ENCODE results near the gene ACTL8. TPM values are rescaled to one million over a fixed set of nuclear protein-coding genes. Genes with fewer than 3 reads are reported as not detected.

The ACTL8 gene
- total and polyA plus RNA-seq, 2 donors (not counting 1 experiment from before 2014, with no cell fraction given), result 0.15 TPM; not detected in 1

- TF ChIP-seq, protein P1, sequence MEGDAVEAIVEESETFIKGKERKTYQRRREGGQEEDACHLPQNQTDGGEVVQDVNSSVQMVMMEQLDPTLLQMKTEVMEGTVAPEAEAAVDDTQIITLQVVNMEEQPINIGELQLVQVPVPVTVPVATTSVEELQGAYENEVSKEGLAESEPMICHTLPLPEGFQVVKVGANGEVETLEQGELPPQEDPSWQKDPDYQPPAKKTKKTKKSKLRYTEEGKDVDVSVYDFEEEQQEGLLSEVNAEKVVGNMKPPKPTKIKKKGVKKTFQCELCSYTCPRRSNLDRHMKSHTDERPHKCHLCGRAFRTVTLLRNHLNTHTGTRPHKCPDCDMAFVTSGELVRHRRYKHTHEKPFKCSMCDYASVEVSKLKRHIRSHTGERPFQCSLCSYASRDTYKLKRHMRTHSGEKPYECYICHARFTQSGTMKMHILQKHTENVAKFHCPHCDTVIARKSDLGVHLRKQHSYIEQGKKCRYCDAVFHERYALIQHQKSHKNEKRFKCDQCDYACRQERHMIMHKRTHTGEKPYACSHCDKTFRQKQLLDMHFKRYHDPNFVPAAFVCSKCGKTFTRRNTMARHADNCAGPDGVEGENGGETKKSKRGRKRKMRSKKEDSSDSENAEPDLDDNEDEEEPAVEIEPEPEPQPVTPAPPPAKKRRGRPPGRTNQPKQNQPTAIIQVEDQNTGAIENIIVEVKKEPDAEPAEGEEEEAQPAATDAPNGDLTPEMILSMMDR (conservative IDR thresholded peaks at IDR 0.05 in 1 of 2, IDR thresholded peaks at IDR 0.05 in 1 of 2; ENCODE audit: low read depth in 1 of 2, low read length in 2 of 2), result no peak
- no peak for TF ChIP-seq EZH2 (IDR thresholded peaks at IDR 0.05; ENCODE audit: low read length, missing control alignments)
- H3K9me3 ChIP-seq (ENCODE audit: control insufficient read depth, insufficient read depth, low read depth, low read length), result no peaks in the 10 kb centered on the region
Observed at GRCh38 chr1:17797478-17797877, 42.3 kb downstream of the ACTL8 start.

DNA sequence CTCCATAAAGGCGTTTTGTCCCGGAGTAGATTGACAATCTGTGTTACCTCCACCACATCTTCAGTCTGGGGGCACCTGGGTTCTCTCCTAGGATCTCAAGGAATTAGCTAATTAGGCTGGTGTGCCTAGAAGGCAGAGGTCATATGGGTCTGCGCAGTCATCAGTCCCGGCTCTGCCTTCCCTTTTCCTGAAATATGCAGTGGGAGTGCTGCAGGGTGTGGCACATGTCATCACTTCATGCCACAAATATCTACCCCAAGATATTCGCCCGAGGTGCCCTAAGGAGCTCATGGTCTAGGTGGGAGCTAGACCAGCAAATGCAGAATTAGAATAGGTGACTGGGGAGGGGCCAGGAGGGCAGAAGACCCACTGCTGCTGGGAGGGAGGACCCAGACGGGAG lies 42.9 kb downstream of the ACTL8 start:
- Histone ChIP-seq H4K20me1 (ENCODE audit: control insufficient read depth, extremely low read depth, insufficient read depth, low read length) (no peaks in the 10 kb centered on the region), H3K4me3 (replicated peaks in 1 of 4; ENCODE audit: control extremely low read depth in 1 of 4, insufficient read depth in 1 of 4, low read depth in 3 of 4, low read length in 4 of 4) (no peak overlapping the region), H3K79me2 (ENCODE audit: control insufficient read depth, insufficient read depth, low read length) (no peaks in the 10 kb centered on the region), H3K4me1 (ENCODE audit: control insufficient read depth, extremely low read depth, insufficient read depth, low read length) (no peaks in the 10 kb centered on the region), H3K4me2 (ENCODE audit: extremely low read depth, insufficient read depth, low read length) (no peak overlapping the region), H3K9me3 (ENCODE audit: control insufficient read depth, insufficient read depth, low read depth, low read length) (no peaks in the 10 kb centered on the region), H3K9ac (ENCODE audit: insufficient read depth, low read length) (no peak overlapping the region), H2AFZ (ENCODE audit: low read length) (no peak overlapping the region), H3K27ac (ENCODE audit: insufficient read depth, low read length) (no peak overlapping the region), H3K36me3 (ENCODE audit: control insufficient read depth, insufficient read depth, low read length) (no peaks in the 10 kb centered on the region), H3K27me3 (ENCODE audit: control insufficient read depth, insufficient read depth, low read length) (no peaks in the 10 kb centered on the region)
- TF ChIP-seq EZH2 (IDR thresholded peaks at IDR 0.05; ENCODE audit: low read length, missing control alignments), result no peak
- TF ChIP-seq, protein P1 (conservative IDR thresholded peaks at IDR 0.05 in 1 of 2, IDR thresholded peaks at IDR 0.05 in 1 of 2; ENCODE audit: low read depth in 1 of 2, low read length in 2 of 2), result no peak
- DNase-seq (ENCODE audit: low read depth in 2 of 2), result no peak

More at GRCh38 chr1:17797478-17797877, 42.3 kb downstream of the ACTL8 start:
- no peak overlapping the region for H3K27ac ChIP-seq (ENCODE audit: insufficient read depth, low read length)
- no peak for DNase-seq (ENCODE audit: low read depth in 2 of 2)
- H3K4me1 ChIP-seq (ENCODE audit: control insufficient read depth, extremely low read depth, insufficient read depth, low read length), result no peaks in the 10 kb centered on the region
- no peak overlapping the region for H3K4me2 ChIP-seq (ENCODE audit: extremely low read depth, insufficient read depth, low read length)
- no peak overlapping the region for H2AFZ ChIP-seq (ENCODE audit: low read length)
- H3K79me2 ChIP-seq (ENCODE audit: control insufficient read depth, insufficient read depth, low read length), result no peaks in the 10 kb centered on the region
- no peak overlapping the region for H3K4me3 ChIP-seq (replicated peaks in 1 of 4; ENCODE audit: control extremely low read depth in 1 of 4, insufficient read depth in 1 of 4, low read depth in 3 of 4, low read length in 4 of 4)
- no peaks in the 10 kb centered on the region for H4K20me1 ChIP-seq (ENCODE audit: control insufficient read depth, extremely low read depth, insufficient read depth, low read length)
- H3K27me3 ChIP-seq (ENCODE audit: control insufficient read depth, insufficient read depth, low read length), result peaks cover 2% of the 10 kb centered on the region
- no peaks in the 10 kb centered on the region for H3K36me3 ChIP-seq (ENCODE audit: control insufficient read depth, insufficient read depth, low read length)
- no peak overlapping the region for H3K9ac ChIP-seq (ENCODE audit: insufficient read depth, low read length)

GRCh38 chr1:17798799-17799382 lies 43.8 kb downstream of the ACTL8 start:
- Histone ChIP-seq H3K36me3 (ENCODE audit: control insufficient read depth, insufficient read depth, low read length) (no peaks in the 10 kb centered on the region), H2AFZ (ENCODE audit: low read length) (no peak overlapping the region), H3K27me3 (ENCODE audit: control insufficient read depth, insufficient read depth, low read length) (no peaks in the 10 kb centered on the region), H3K79me2 (ENCODE audit: control insufficient read depth, insufficient read depth, low read length) (no peaks in the 10 kb centered on the region), H4K20me1 (ENCODE audit: control insufficient read depth, extremely low read depth, insufficient read depth, low read length) (no peaks in the 10 kb centered on the region), H3K4me3 (replicated peaks in 1 of 4; ENCODE audit: control extremely low read depth in 1 of 4, insufficient read depth in 1 of 4, low read depth in 3 of 4, low read length in 4 of 4) (no peak overlapping the region), H3K27ac (ENCODE audit: insufficient read depth, low read length) (no peak overlapping the region), H3K4me2 (ENCODE audit: extremely low read depth, insufficient read depth, low read length) (no peak overlapping the region), H3K9ac (ENCODE audit: insufficient read depth, low read length) (no peak overlapping the region), H3K9me3 (ENCODE audit: control insufficient read depth, insufficient read depth, low read depth, low read length) (no peaks in the 10 kb centered on the region), H3K4me1 (ENCODE audit: control insufficient read depth, extremely low read depth, insufficient read depth, low read length) (no peaks in the 10 kb centered on the region)
- no peak for DNase-seq (ENCODE audit: low read depth in 2 of 2)
- TF ChIP-seq, protein P1 (conservative IDR thresholded peaks at IDR 0.05 in 1 of 2, IDR thresholded peaks at IDR 0.05 in 1 of 2; ENCODE audit: low read depth in 1 of 2, low read length in 2 of 2), result no peak
- no peak for TF ChIP-seq EZH2 (IDR thresholded peaks at IDR 0.05; ENCODE audit: low read length, missing control alignments)
